Right lobe of liver (tissue), 6 donors: ENCODE results near the gene CCIN. TPM values are rescaled to one million over a fixed set of nuclear protein-coding genes. Genes with fewer than 3 reads are reported as not detected.
A peak's percentile ranks its signal among the peaks of the same experiment; 100 is the strongest.

Experiments used
- ATAC-seq, 4 donors: fragments of 200-7000 bp; cut with Tn5 transposase; one replicate each; pipeline ENCODE4 v1.9.1; 2020; ENCODE audit warnings: mild to moderate bottlenecking in 4 of 4, moderate library complexity in 4 of 4
- DNase-seq, 3 donors: peaks; one replicate each; pipeline ENCODE4 v3.0.0-alpha.2; 2020
- H3K27ac ChIP-seq, 3 donors: fragments of 200-600 bp; one replicate each; pipeline ENCODE4 v1.8.0; 2022
- H3K27me3 ChIP-seq, 2 donors: fragments of 200-600 bp; one replicate each; pipeline ENCODE4 v1.8.0; 2022
- H3K36me3 ChIP-seq, 4 donors: fragments of 200-600 bp; sonication (generic) in 1 of 4; one replicate each; pipeline versions ENCODE4 v1.5.1 to v1.8.0; 2017 to 2022; ENCODE audit warnings: control low read depth in 1 of 4
- H3K4me1 ChIP-seq, 4 donors: fragments of 200-600 bp; sonication (generic) in 1 of 4; one replicate each; pipeline versions ENCODE4 v1.5.1 to v1.8.0; 2017 to 2022; ENCODE audit warnings: control low read depth in 1 of 4
- H3K4me3 ChIP-seq, 3 donors: fragments of 200-600 bp; one replicate each; pipeline ENCODE4 v1.8.0; 2022
- H3K9me3 ChIP-seq, 4 donors: fragments of 200-600 bp; sonication (generic) in 1 of 4; one replicate each; pipeline versions ENCODE4 v1.5.1 to v1.8.0; 2017 to 2022; ENCODE audit warnings: control low read depth in 1 of 4
- POLR2A ChIP-seq: fragments of 450-650 bp; IDR thresholded peaks from one replicate; pipeline ENCODE4 v1.6.1; 2017; ENCODE audit warnings: antibody characterized with exemption, mild to moderate bottlenecking
- WGBS: methylation state at CpG from one replicate; pipeline ENCODE4 v1.1.6; 2018; ENCODE audit warnings: low coverage, low lambda C conversion rate; ENCODE audit not compliant: insufficient coverage; ENCODE audit errors: missing lambda C conversion rate; 5-methylcytosine and 5-hydroxymethylcytosine counted together
- intact Hi-C, 2 donors: fragments of 100-400 bp; cut with DNase I; formaldehyde crosslinking; loops; one replicate each; pipeline versions ENCODE4 v1.11.2 to v1.14.1; 2022
- total RNA-seq, 6 experiments: library from RNA; depleted of rRNA in 2 of 6; stranded (reverse); fragments of >200 nt in 2 of 6; fragmentation: NEBNext Ultra II Directional in 3 of 6; extraction: Animal tissue kit (Norgen Biotek cat#: 25700) in 3 of 6; gene quantifications; one replicate each; pipeline versions ENCODE4 v1.1.0 to v1.2.4, GENCODE V29; 2016 to 2023
- TF ChIP-seq, protein P1 (sequence below), 4 donors: fragments of 200-600 bp in 3 of 4; fragments of 450-650 bp in 1 of 4; IDR thresholded peaks; one replicate each; pipeline versions ENCODE4 v1.5.1 to v1.8.0; 2016 to 2022; ENCODE audit warnings: antibody characterized with exemption in 4 of 4, mild to moderate bottlenecking in 2 of 4
- donor health status: DM: no; HTN: yes; CAD: no.
- donor health status: DM: no; HTN: no; CAD: no.
- donor health status: DM: no; HTN: no; CAD: no.
- donor health status: DM: no; HTN: yes; CAD: no.
- donor health status: DM: no; HTN: yes; CAD: no.

The CCIN gene
- total RNA-seq, 6 experiments from 2014 or later, result not detected

- Histone ChIP-seq H3K27ac (peak within 1 kb of the TSS; percentile 82 to 93 (median 83)), H3K9me3 (no peaks in the 10 kb centered on the region), H3K27me3 (no peaks in the 10 kb centered on the region), H3K4me3 (peak within 1 kb of the TSS; percentile 95 to 99 (median 95)), H3K36me3 (peaks cover 0 to 2% (median 0%) of the 10 kb centered on the region in 4 donors), H3K4me1 (peaks cover 0 to 22% (median 12%) of the 10 kb centered on the region in 4 donors)
- peak; percentile 96 to 98 (median 98) for DNase-seq
- TF ChIP-seq, protein P1, sequence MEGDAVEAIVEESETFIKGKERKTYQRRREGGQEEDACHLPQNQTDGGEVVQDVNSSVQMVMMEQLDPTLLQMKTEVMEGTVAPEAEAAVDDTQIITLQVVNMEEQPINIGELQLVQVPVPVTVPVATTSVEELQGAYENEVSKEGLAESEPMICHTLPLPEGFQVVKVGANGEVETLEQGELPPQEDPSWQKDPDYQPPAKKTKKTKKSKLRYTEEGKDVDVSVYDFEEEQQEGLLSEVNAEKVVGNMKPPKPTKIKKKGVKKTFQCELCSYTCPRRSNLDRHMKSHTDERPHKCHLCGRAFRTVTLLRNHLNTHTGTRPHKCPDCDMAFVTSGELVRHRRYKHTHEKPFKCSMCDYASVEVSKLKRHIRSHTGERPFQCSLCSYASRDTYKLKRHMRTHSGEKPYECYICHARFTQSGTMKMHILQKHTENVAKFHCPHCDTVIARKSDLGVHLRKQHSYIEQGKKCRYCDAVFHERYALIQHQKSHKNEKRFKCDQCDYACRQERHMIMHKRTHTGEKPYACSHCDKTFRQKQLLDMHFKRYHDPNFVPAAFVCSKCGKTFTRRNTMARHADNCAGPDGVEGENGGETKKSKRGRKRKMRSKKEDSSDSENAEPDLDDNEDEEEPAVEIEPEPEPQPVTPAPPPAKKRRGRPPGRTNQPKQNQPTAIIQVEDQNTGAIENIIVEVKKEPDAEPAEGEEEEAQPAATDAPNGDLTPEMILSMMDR (IDR thresholded peaks at IDR 0.05), result peak; percentile 38 to 58 (median 52)
- peak; percentile 89 for TF ChIP-seq POLR2A
- ATAC-seq, result peak; percentile 95 to 98 (median 98)
- WGBS, result 2% methylated on average over 18 of the region's 68 CpGs
- intact Hi-C loops, result no loop called here
Observed at GRCh38 chr9:36190388-36191289, 21.5 kb downstream of the CCIN start, which contains the start of gene CLTA. Gene CLTA (plus strand): TSS chr9:36190921. CDS start chr9:36191057, 136 bp downstream.

DNA sequence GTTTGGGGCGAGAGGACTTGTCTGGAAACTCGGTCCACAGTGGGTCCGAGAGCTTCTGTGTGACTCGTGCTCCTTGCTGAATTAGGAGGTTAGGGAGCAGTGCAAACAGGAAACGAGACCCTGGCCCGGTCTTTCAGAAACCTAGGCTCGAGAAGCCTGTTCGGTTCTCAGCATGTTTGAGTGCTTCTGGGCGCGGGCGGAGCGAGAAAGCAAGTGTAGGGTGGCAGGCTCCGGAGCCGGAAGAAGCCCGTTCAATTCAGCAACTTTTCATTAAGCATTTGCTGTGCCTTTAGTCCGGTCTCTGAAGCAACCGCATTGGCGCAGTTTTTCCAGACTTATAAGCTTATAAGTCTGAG, 22.1 kb downstream of the CCIN start:
- peaks cover 0 to 22% (median 12%) of the 10 kb centered on the region in 4 donors for H3K4me1 ChIP-seq
- H3K4me3 ChIP-seq, result peak overlapping the region; percentile 95 to 99 (median 95)
- DNase-seq (peak in 1 of 3 donors; percentile 38), ATAC-seq (peak in 3 of 4 donors; percentile 5 to 14 (median 7))
- WGBS, result under 1% methylated on average over 17 of the region's 18 CpGs
- TF ChIP-seq POLR2A, result no peak
- TF ChIP-seq, protein P1 (IDR thresholded peaks at IDR 0.05), result no peak
- H3K36me3 ChIP-seq, result peaks cover 0 to 3% (median 0%) of the 10 kb centered on the region in 4 donors
- H3K27me3 ChIP-seq, result no peaks in the 10 kb centered on the region
- no peaks in the 10 kb centered on the region for H3K9me3 ChIP-seq
- intact Hi-C loops, result no loop called here
- peak overlapping the region; percentile 82 to 93 (median 83) for H3K27ac ChIP-seq

GRCh38 chr9:36191686-36192085, 22.5 kb downstream of the CCIN start:
- no peaks in the 10 kb centered on the region for H3K27me3 ChIP-seq
- ATAC-seq (no peak), DNase-seq (no peak)
- TF ChIP-seq POLR2A, result no peak
- TF ChIP-seq, protein P1 (IDR thresholded peaks at IDR 0.05), result no peak
- H3K9me3 ChIP-seq, result no peaks in the 10 kb centered on the region
- H3K4me3 ChIP-seq, result peak overlapping the region; percentile 95 to 99 (median 95)
- intact Hi-C loops, result no loop called here
- WGBS, result under 1% methylated on average over 7 of the region's 7 CpGs
- peak overlapping the region in 2 of 3 donors; percentile 83 to 93 for H3K27ac ChIP-seq
- peaks cover 0 to 22% (median 12%) of the 10 kb centered on the region in 4 donors for H3K4me1 ChIP-seq
- peaks cover 0 to 3% (median 0%) of the 10 kb centered on the region in 4 donors for H3K36me3 ChIP-seq

DNA sequence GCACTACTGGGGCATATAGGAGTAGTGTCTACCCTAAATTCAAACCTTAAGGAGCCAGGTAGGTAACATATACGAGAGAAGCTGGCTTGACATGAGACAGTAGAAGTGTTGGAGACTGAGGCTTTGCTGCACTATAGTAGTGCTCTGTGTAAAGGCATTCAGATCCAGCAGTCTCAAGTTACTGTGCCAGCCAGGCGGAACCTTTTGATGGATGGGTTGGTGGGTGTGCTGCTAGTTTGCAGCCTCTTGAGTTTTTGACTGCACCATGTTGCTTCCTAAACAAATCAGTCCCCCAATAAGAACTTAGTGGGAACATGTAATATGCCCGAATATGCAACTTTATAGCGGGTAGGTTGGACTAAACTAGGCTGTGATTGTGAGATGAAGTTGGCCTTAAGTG, 23.0 kb downstream of the CCIN start:
- whole genome bisulfite sequencing, result 68% methylated on average over 3 of the region's 4 CpGs
- Histone ChIP-seq H3K27me3 (no peaks in the 10 kb centered on the region), H3K27ac (no peak overlapping the region), H3K36me3 (peaks cover 0 to 3% (median 0%) of the 10 kb centered on the region in 4 donors), H3K9me3 (no peaks in the 10 kb centered on the region), H3K4me3 (peak overlapping the region; percentile 95 to 99 (median 95)), H3K4me1 (peaks cover 0 to 22% (median 12%) of the 10 kb centered on the region in 4 donors)
- DNase-seq (no peak), ATAC-seq (no peak)
- TF ChIP-seq POLR2A, result no peak
- TF ChIP-seq, protein P1 (IDR thresholded peaks at IDR 0.05), result no peak
- intact Hi-C loops, result no loop called here
